ENCODE measurements around the gene RCN1.
A peak's percentile ranks its signal among the peaks of the same experiment; 100 is the strongest.

RCN1 gene

GRCh38 chr11:32087597-32087996 is 3.3 kb upstream of the RCN1 start:
- ChIA-PET CTCF (no interaction called here), POLR2A (no interaction called here)
- Histone ChIP-seq H3K9me3 (ENCODE audit: control insufficient read depth, insufficient read depth, low read depth, low read length) (no peaks in the 10 kb centered on the region), H3K4me1 (ENCODE audit: control insufficient read depth, insufficient read depth, low read length) (peaks cover 7% of the 10 kb centered on the region), H3K4me3 (ENCODE audit: low read depth, low read length) (no peak overlapping the region), H3K27ac (ENCODE audit: extremely low read depth, low read depth, low read length) (peak overlapping the region; percentile 6; the same call in 1 of the 2 replicates), H3K36me3 (ENCODE audit: control insufficient read depth in 2 of 2, insufficient read depth in 1 of 2, low read length in 2 of 2) (no peaks in the 10 kb centered on the region)
- TF ChIP-seq SP2 (tag by site-specific recombination; IDR thresholded peaks at IDR 0.05), result no peak
- no peak for TF ChIP-seq SP7 (tag by site-specific recombination; IDR thresholded peaks at IDR 0.05)
- no peak for TF ChIP-seq ZNF677 (tag by site-specific recombination; IDR thresholded peaks at IDR 0.05)
- TF ChIP-seq ZNF560 (tag by site-specific recombination; IDR thresholded peaks at IDR 0.05; ENCODE audit: borderline replicate concordance), result no peak
- no peak for TF ChIP-seq ZNF24 (tag by site-specific recombination; IDR thresholded peaks at IDR 0.05)
- TF ChIP-seq ZBTB48 (tag by site-specific recombination; IDR thresholded peaks at IDR 0.05), result no peak
- no peak for TF ChIP-seq ZNF792 (tag by site-specific recombination; IDR thresholded peaks at IDR 0.05)
- no peak for TF ChIP-seq KLF17 (tag by site-specific recombination; IDR thresholded peaks at IDR 0.05)
- no peak for TF ChIP-seq ZBTB10 (tag by site-specific recombination; IDR thresholded peaks at IDR 0.05)

GRCh38 chr11:32088117-32088941 is 2.5 kb upstream of the RCN1 start:
- Histone ChIP-seq H3K36me3 (ENCODE audit: control insufficient read depth in 2 of 2, insufficient read depth in 1 of 2, low read length in 2 of 2) (peaks cover 0 to 5% of the 10 kb centered on the region in 2 experiments; a peak in 1 of 3 replicates), H3K4me1 (ENCODE audit: control insufficient read depth, insufficient read depth, low read length) (peaks cover 7% of the 10 kb centered on the region), H3K27ac (ENCODE audit: extremely low read depth, low read depth, low read length) (peak overlapping the region; percentile 44), H3K9me3 (ENCODE audit: control insufficient read depth, insufficient read depth, low read depth, low read length) (no peaks in the 10 kb centered on the region), H3K4me3 (ENCODE audit: low read depth, low read length) (peak overlapping the region; percentile 13)
- CTCF ChIA-PET, result interaction anchor here (0.6 to 1.1 kb wide), 4 partner anchors 17 to 1045 kb away, joined by 3 to 8 read pairs (median 4); no protein-coding TSS in a partner anchor
- POLR2A ChIA-PET, result no interaction called here
- TF ChIP-seq ZNF76 (tag by site-specific recombination; IDR thresholded peaks at IDR 0.05; ENCODE audit: borderline replicate concordance, low read depth) (0 out of 2 replicates have a peak, but pooled peaks have one; percentile 27), ZNF670 (tag by site-specific recombination; IDR thresholded peaks at IDR 0.05; ENCODE audit: low read depth) (no peak), ZNF777 (tag by site-specific recombination; IDR thresholded peaks at IDR 0.05; ENCODE audit: borderline replicate concordance) (no peak), ZNF398 (tag by site-specific recombination; IDR thresholded peaks at IDR 0.05) (peak; percentile 35; the same call in 1 of the 2 replicates), HIC1 (tag by site-specific recombination; IDR thresholded peaks at IDR 0.05) (no peak), ZNF677 (tag by site-specific recombination; IDR thresholded peaks at IDR 0.05) (no peak), ZSCAN16 (tag by site-specific recombination; IDR thresholded peaks at IDR 0.05) (no peak), ZBTB44 (tag by site-specific recombination; IDR thresholded peaks at IDR 0.05) (peak; percentile 61; the same call in 1 of the 2 replicates), ZSCAN5A (tag by site-specific recombination; IDR thresholded peaks at IDR 0.05) (no peak), ZNF2 (tag by site-specific recombination; IDR thresholded peaks at IDR 0.05) (peak; percentile 95), ZNF112 (tag by site-specific recombination; IDR thresholded peaks at IDR 0.05) (no peak), ZNF391 (tag by site-specific recombination; IDR thresholded peaks at IDR 0.05; ENCODE audit: borderline replicate concordance, low read depth) (no peak), ZNF529 (tag by site-specific recombination; IDR thresholded peaks at IDR 0.05; ENCODE audit: insufficient replicate concordance) (no peak), PRDM1 (tag by site-specific recombination; IDR thresholded peaks at IDR 0.05) (peak; percentile 36; the same call in 1 of the 2 replicates)
